Subcutaneous abdominal adipose tissue (tissue), 5 donors: Measurements from ENCODE around the gene PHLDA1.

ENCODE experiments used
- H3K27ac ChIP-seq: one replicate; pipeline ENCODE4 v1.7.0; 2013; ENCODE audit warnings: low read depth, mild to moderate bottlenecking, inconsistent platforms, low read length, moderate library complexity
- H3K27me3 ChIP-seq, 5 donors: one replicate each; pipeline ENCODE4 v1.7.0; 2013; ENCODE audit warnings: low read length in 5 of 5, inconsistent platforms in 1 of 5; ENCODE audit not compliant: control insufficient read depth in 5 of 5, insufficient read depth in 4 of 5
- H3K36me3 ChIP-seq, 5 donors: one replicate each; pipeline ENCODE4 v1.7.0; 2013; ENCODE audit warnings: low read length in 5 of 5; ENCODE audit not compliant: control insufficient read depth in 5 of 5, insufficient read depth in 5 of 5
- H3K4me1 ChIP-seq, 5 donors: one replicate each; pipeline ENCODE4 v1.7.0; 2013; ENCODE audit warnings: low read length in 5 of 5, mild to moderate bottlenecking in 3 of 5, moderate library complexity in 1 of 5; ENCODE audit not compliant: control insufficient read depth in 5 of 5, insufficient read depth in 5 of 5
- H3K4me3 ChIP-seq, 5 donors: one replicate each; pipeline ENCODE4 v1.7.0; 2013; ENCODE audit warnings: low read length in 5 of 5, low read depth in 1 of 5
- H3K9ac ChIP-seq, 5 donors: one replicate each; pipeline ENCODE4 v1.7.0; 2013; ENCODE audit warnings: low read length in 5 of 5, mild to moderate bottlenecking in 4 of 5, moderate library complexity in 3 of 5
- H3K9me3 ChIP-seq, 5 donors: one replicate each; pipeline ENCODE4 v1.7.0; 2013; ENCODE audit warnings: low read length in 5 of 5; ENCODE audit not compliant: control insufficient read depth in 5 of 5
- donor health status: healthy.
- donor health status: healthy.
- donor health status: healthy.
- donor health status: healthy.
- donor health status: healthy.

PHLDA1 gene

DNA sequence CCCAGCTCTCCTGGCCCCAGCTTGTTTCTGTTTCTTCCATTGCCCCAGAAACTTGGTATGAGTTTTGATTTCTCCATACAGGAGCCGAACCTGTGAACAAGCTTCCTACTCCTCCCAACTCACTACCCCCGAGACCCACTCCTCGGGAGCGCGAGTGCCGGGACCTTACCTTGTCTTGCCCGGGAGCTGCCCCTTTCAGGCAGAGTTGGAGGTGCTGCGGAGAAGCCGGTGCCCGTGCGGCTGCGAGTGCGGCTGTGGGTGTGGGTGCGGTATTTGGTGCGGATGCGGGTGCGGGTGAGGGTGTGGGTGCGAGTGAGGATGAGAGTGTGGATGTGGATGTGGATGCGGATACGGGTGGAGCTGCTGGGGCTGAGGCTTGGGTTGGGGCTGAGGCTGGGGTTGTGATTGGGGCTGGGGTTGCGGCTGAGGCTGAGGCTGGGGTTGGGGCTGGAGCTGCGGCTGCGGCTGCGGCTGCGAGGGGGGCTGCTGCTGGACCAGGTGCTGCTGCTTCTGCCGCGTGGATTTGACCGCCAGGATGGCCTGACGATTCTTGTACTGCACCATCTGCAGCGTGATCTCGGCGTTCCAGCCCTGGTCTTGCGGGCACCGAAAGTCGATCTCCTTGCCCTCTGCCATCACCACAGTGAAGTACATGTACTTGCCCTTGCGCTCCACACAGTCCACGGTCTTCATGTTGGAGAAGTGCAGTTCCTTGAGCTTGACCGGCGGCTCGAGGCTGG lies 1.1 kb downstream of the PHLDA1 start:
- H3K36me3 ChIP-seq, result no peaks in the 10 kb centered on the region
- peaks cover 0 to 13% (median 2%) of the 10 kb centered on the region in 5 donors for H3K27me3 ChIP-seq
- H3K4me3 ChIP-seq, result peak overlapping the region; percentile 75 to 93 (median 83)
- H3K4me1 ChIP-seq, result peaks cover 1 to 33% (median 24%) of the 10 kb centered on the region in 5 donors
- H3K9me3 ChIP-seq, result no peaks in the 10 kb centered on the region
- peak overlapping the region; percentile 53 for H3K27ac ChIP-seq
- peak overlapping the region in 4 of 5 donors; percentile 62 to 96 (median 78) for H3K9ac ChIP-seq

DNA sequence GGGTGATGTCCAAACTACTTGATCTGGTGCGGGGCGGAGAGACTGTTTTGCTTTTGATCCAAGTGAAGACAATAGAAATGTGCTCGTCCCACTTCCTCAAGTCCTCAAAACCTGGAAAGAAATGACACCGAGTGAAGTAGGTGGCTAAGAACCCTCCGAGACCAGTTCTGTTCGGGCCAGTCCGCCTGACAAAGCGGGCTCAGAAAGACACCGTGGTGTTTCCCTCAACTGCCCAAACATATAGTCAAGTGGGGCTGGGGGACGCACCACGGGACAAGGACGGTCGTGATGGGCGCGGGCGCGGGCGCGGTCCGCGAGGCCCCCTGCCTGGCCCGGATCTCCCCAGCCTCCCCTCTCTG lies 1.6 kb downstream of the PHLDA1 start:
- no peaks in the 10 kb centered on the region for H3K9me3 ChIP-seq
- peaks cover 1 to 33% (median 24%) of the 10 kb centered on the region in 5 donors for H3K4me1 ChIP-seq
- no peaks in the 10 kb centered on the region for H3K36me3 ChIP-seq
- H3K9ac ChIP-seq, result peak overlapping the region in 4 of 5 donors; percentile 62 to 96 (median 78)
- peak overlapping the region; percentile 75 to 93 (median 83) for H3K4me3 ChIP-seq
- H3K27ac ChIP-seq, result peak overlapping the region; percentile 53
- H3K27me3 ChIP-seq, result peaks cover 0 to 13% (median 2%) of the 10 kb centered on the region in 5 donors

- Histone ChIP-seq H3K4me3 (peak overlapping the region in 4 of 5 donors; percentile 75 to 93 (median 84)), H3K36me3 (no peaks in the 10 kb centered on the region), H3K27ac (no peak overlapping the region), H3K9me3 (no peaks in the 10 kb centered on the region), H3K27me3 (peaks cover 0 to 13% (median 2%) of the 10 kb centered on the region in 5 donors), H3K4me1 (peaks cover 1 to 33% (median 24%) of the 10 kb centered on the region in 5 donors), H3K9ac (peak overlapping the region in 1 of 5 donors; percentile 29)
Observed at GRCh38 chr12:76028571-76029277, 2.9 kb downstream of the PHLDA1 start.

GRCh38 chr12:76026643-76027063 lies 4.9 kb downstream of the PHLDA1 start:
- H3K9me3 ChIP-seq, result no peaks in the 10 kb centered on the region
- peaks cover 0 to 13% (median 2%) of the 10 kb centered on the region in 5 donors for H3K27me3 ChIP-seq
- H3K36me3 ChIP-seq, result no peaks in the 10 kb centered on the region
- no peak overlapping the region for H3K27ac ChIP-seq
- H3K4me1 ChIP-seq, result peaks cover 0 to 17% (median 16%) of the 10 kb centered on the region in 5 donors
- H3K4me3 ChIP-seq, result no peak overlapping the region
- H3K9ac ChIP-seq, result no peak overlapping the region

- no peak overlapping the region for H3K4me3 ChIP-seq
- peaks cover 0 to 18% (median 16%) of the 10 kb centered on the region in 5 donors for H3K4me1 ChIP-seq
- H3K27ac ChIP-seq, result no peak overlapping the region
- H3K27me3 ChIP-seq, result peaks cover 0 to 13% (median 2%) of the 10 kb centered on the region in 5 donors
- no peaks in the 10 kb centered on the region for H3K9me3 ChIP-seq
- H3K9ac ChIP-seq, result no peak overlapping the region
- no peaks in the 10 kb centered on the region for H3K36me3 ChIP-seq
Observed at GRCh38 chr12:76025601-76026575, 5.7 kb downstream of the PHLDA1 start.

- Histone ChIP-seq H3K9ac (no peak overlapping the region), H3K9me3 (no peaks in the 10 kb centered on the region), H3K4me3 (no peak overlapping the region), H3K4me1 (peaks cover 3 to 23% (median 13%) of the 10 kb centered on the region in 5 donors), H3K36me3 (no peaks in the 10 kb centered on the region), H3K27ac (no peak overlapping the region), H3K27me3 (peaks cover 0 to 10% (median under 1%) of the 10 kb centered on the region in 5 donors)
Observed at GRCh38 chr12:76024942-76025600, 6.5 kb downstream of the PHLDA1 start.

DNA sequence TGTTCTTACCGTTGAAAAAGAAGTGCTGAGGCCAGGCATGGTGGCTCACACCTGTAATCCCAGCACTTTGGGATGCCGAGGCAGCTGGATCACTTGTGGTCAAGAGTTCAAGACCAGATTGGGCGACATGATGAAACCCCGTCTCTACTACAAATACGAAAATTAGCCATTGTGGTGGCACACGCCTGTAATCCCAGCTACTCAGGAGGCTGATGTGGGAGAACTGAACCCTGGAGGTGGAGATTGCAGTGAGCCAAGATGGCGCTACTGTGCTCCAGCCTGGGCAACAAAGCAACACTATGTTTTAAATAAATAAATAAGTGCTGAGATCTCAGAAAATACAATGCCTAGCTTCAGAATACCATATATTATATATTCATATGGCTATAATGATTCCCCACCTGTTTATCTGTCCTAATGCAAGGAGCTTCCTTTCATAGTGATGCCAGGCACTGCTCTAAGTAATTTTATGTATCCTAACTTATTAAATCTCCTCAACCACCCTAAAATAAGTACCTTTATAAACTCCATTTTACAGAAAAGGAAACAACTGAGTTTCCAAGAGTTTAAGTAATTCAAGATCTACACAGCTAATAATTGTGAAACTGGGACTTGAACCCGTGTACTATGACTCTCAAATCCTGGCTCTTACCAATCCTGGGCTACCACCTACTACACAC lies 7.3 kb downstream of the PHLDA1 start:
- Histone ChIP-seq H3K9ac (no peak overlapping the region), H3K36me3 (no peaks in the 10 kb centered on the region), H3K27ac (no peak overlapping the region), H3K27me3 (peaks cover 0 to 6% (median 0%) of the 10 kb centered on the region in 5 donors), H3K4me3 (no peak overlapping the region), H3K4me1 (peaks cover 3 to 17% (median 13%) of the 10 kb centered on the region in 5 donors), H3K9me3 (no peaks in the 10 kb centered on the region)

GRCh38 chr12:76023069-76023690 lies 8.4 kb downstream of the PHLDA1 start:
- Histone ChIP-seq H3K36me3 (no peaks in the 10 kb centered on the region), H3K4me3 (no peak overlapping the region), H3K27ac (no peak overlapping the region), H3K27me3 (peaks cover 0 to 2% (median 0%) of the 10 kb centered on the region in 5 donors), H3K9me3 (no peaks in the 10 kb centered on the region), H3K9ac (no peak overlapping the region), H3K4me1 (peaks cover 3 to 15% (median 12%) of the 10 kb centered on the region in 5 donors)
